H1 (cell line): ENCODE results near the gene KANSL1. TPM values are rescaled to one million over a fixed set of nuclear protein-coding genes. Genes with fewer than 3 reads are reported as not detected.

Experiments used
- CTCF ChIA-PET: fragments of 300-600 bp; sonication (Branson Sonifier 250); formaldehyde crosslinking; loops from one replicate; lab custom pipeline; 2021; ENCODE audit not compliant: partially characterized antibody; lab: Charles Lee
- POLR2A ChIA-PET: fragments of 300-600 bp; sonication (Branson Sonifier 250); formaldehyde crosslinking; loops from one replicate; lab custom pipeline; 2021; ENCODE audit warnings: inconsistent platforms; ENCODE audit not compliant: partially characterized antibody; lab: Charles Lee
- DNase-seq, 2 experiments: peaks; one replicate each; pipeline versions ENCODE4 v3.0.0 to v3.0.0-alpha.2; 2010 to 2022; ENCODE audit warnings: low spot score in 2 of 2, low read depth in 1 of 2, mixed read lengths in 1 of 2
- FAIRE-seq: peaks from 2 replicates; lab custom pipeline; 2011; peaks lifted over from hg19 to GRCh38; lab: Jason Lieb, UNC
- H2AFZ ChIP-seq: 2 replicates; pipeline ENCODE4 v1.8.1; 2012; ENCODE audit warnings: low read length, inconsistent platforms
- H2AK5ac ChIP-seq: 2 replicates; pipeline ENCODE4 v1.6.1; 2013; ENCODE audit warnings: low read depth, low read length
- H2BK120ac ChIP-seq: replicated peaks from 2 replicates; pipeline ENCODE3; 2013; ENCODE audit warnings: low read depth, low read length, inconsistent platforms
- H2BK12ac ChIP-seq: 2 replicates; pipeline ENCODE4 v1.6.1; 2013; ENCODE audit warnings: low read depth, low read length
- H2BK15ac ChIP-seq: 2 replicates; pipeline ENCODE4 v1.6.1; 2013; ENCODE audit warnings: low read length
- H2BK20ac ChIP-seq: 2 replicates; pipeline ENCODE4 v1.6.1; 2013; ENCODE audit warnings: low read length
- H2BK5ac ChIP-seq: 2 replicates; pipeline ENCODE4 v1.6.1; 2013; ENCODE audit warnings: low read depth, low read length
- H3K14ac ChIP-seq: 2 replicates; pipeline ENCODE4 v1.6.1; 2013; ENCODE audit warnings: inconsistent platforms; ENCODE audit not compliant: insufficient read length
- H3K18ac ChIP-seq: 2 replicates; pipeline ENCODE4 v1.6.1; 2013; ENCODE audit warnings: low read length; ENCODE audit errors: extremely low read depth
- H3K23ac ChIP-seq: 2 replicates; pipeline ENCODE4 v1.6.1; 2013; ENCODE audit warnings: inconsistent platforms; ENCODE audit not compliant: insufficient read length
- H3K23me2 ChIP-seq: 2 replicates; pipeline ENCODE4 v1.6.1; 2013; ENCODE audit warnings: low read depth, low read length
- H3K27ac ChIP-seq: 2 replicates; pipeline ENCODE4 v1.6.1; 2011; ENCODE audit warnings: low read depth, low read length, inconsistent platforms
- H3K27me3 ChIP-seq, 4 experiments: replicated peaks in 1 of 4; 1 replicate in 1 of 4; 2 replicates in 3 of 4; pipeline versions ENCODE4 v1.6.1 to v1.8.1; 2011 to 2013; ENCODE audit warnings: low read length in 3 of 4, mild to moderate bottlenecking in 3 of 4, inconsistent platforms in 2 of 4, mixed read lengths in 2 of 4, moderate library complexity in 1 of 4; ENCODE audit not compliant: control insufficient read depth in 3 of 4, insufficient read depth in 3 of 4; ENCODE audit errors: extremely low read depth in 1 of 4
- H3K36me3 ChIP-seq, 4 experiments: 2 replicates each; pipeline versions ENCODE4 v1.6.1 to v1.8.1; 2011 to 2013; ENCODE audit warnings: mild to moderate bottlenecking in 4 of 4, low read length in 3 of 4, moderate library complexity in 2 of 4, control low read depth in 1 of 4, inconsistent platforms in 1 of 4; ENCODE audit not compliant: insufficient read depth in 4 of 4, control insufficient read depth in 2 of 4
- H3K4ac ChIP-seq: replicated peaks from 2 replicates; pipeline ENCODE3; 2013; ENCODE audit warnings: low read length, low read depth, mixed read lengths, inconsistent platforms; ENCODE audit not compliant: insufficient read length
- H3K4me1 ChIP-seq, 4 experiments: replicated peaks in 1 of 4; 1 replicate in 1 of 4; 2 replicates in 3 of 4; pipeline versions ENCODE4 v1.6.1 to v1.8.1; 2011 to 2013; ENCODE audit warnings: low read length in 3 of 4, inconsistent platforms in 2 of 4, mixed read lengths in 1 of 4; ENCODE audit not compliant: insufficient read depth in 4 of 4, control insufficient read depth in 3 of 4
- H3K4me2 ChIP-seq, 2 experiments: 2 replicates each; pipeline versions ENCODE4 v1.6.1 to v1.8.1; 2011 to 2013; ENCODE audit warnings: low read depth in 2 of 2, low read length in 2 of 2, control low read depth in 1 of 2, inconsistent platforms in 1 of 2, mild to moderate bottlenecking in 1 of 2; ENCODE audit not compliant: insufficient read depth in 1 of 2
- H3K4me3 ChIP-seq, 4 experiments: fragments of 200-600, 300-600 bp in 1 of 4; sonication (generic), shearing (Covaris generic), sonication (Bioruptor Twin) in 1 of 4; 2 replicates each; pipeline versions ENCODE4 v1.5.1 to v1.8.1; 2011 to 2016; ENCODE audit warnings: low read length in 4 of 4, low read depth in 3 of 4, control low read depth in 2 of 4, inconsistent platforms in 2 of 4, mild to moderate bottlenecking in 2 of 4, mixed read lengths in 1 of 4, moderate library complexity in 1 of 4; ENCODE audit not compliant: insufficient read depth in 2 of 4; ENCODE audit errors: extremely low read depth in 1 of 4
- H3K56ac ChIP-seq: replicated peaks from 2 replicates; pipeline ENCODE3; 2013; ENCODE audit warnings: low read depth, mild to moderate bottlenecking, mixed read lengths, low read length, inconsistent platforms; ENCODE audit not compliant: insufficient read length
- H3K79me1 ChIP-seq: 2 replicates; pipeline ENCODE4 v1.6.1; 2013; ENCODE audit warnings: low read depth, low read length, control low read depth
- H3K79me2 ChIP-seq, 2 experiments: 2 replicates each; pipeline versions ENCODE4 v1.6.1 to v1.8.1; 2012 to 2013; ENCODE audit warnings: low read length in 2 of 2, mild to moderate bottlenecking in 2 of 2, inconsistent platforms in 1 of 2; ENCODE audit not compliant: insufficient read depth in 2 of 2, control insufficient read depth in 1 of 2
- H3K9ac ChIP-seq, 4 experiments: replicated peaks in 1 of 4; 1 replicate in 1 of 4; 2 replicates in 3 of 4; pipeline versions ENCODE4 v1.6.1 to v1.8.1; 2011 to 2013; ENCODE audit warnings: low read depth in 3 of 4, low read length in 3 of 4, control low read depth in 2 of 4, mild to moderate bottlenecking in 2 of 4, moderate library complexity in 2 of 4, inconsistent platforms in 1 of 4; ENCODE audit errors: extremely low read depth in 1 of 4
- H3K9me3 ChIP-seq, 2 experiments: 2 replicates each; pipeline versions ENCODE4 v1.6.1 to v1.8.1; 2012 to 2013; ENCODE audit warnings: mild to moderate bottlenecking in 2 of 2, moderate library complexity in 2 of 2, control low read depth in 1 of 2, inconsistent platforms in 1 of 2, low read depth in 1 of 2, low read length in 1 of 2, mixed read lengths in 1 of 2; ENCODE audit not compliant: insufficient read depth in 2 of 2
- H4K20me1 ChIP-seq, 2 experiments: replicated peaks in 1 of 2; 2 replicates each; pipeline versions ENCODE3 to v1.8.1; 2011 to 2013; ENCODE audit warnings: inconsistent platforms in 2 of 2, low read length in 2 of 2, mild to moderate bottlenecking in 1 of 2; ENCODE audit not compliant: insufficient read depth in 2 of 2, control insufficient read depth in 1 of 2
- H4K5ac ChIP-seq: 2 replicates; pipeline ENCODE4 v1.6.1; 2013; ENCODE audit warnings: low read length, low read depth, mixed read lengths, inconsistent platforms; ENCODE audit not compliant: insufficient read length
- H4K8ac ChIP-seq: 2 replicates; pipeline ENCODE4 v1.8.0; 2013; ENCODE audit warnings: mild to moderate bottlenecking, moderate library complexity, low read length, inconsistent platforms; ENCODE audit not compliant: insufficient read depth; ENCODE audit errors: extremely low read depth
- H4K91ac ChIP-seq: replicated peaks from 2 replicates; pipeline ENCODE3; 2013; ENCODE audit warnings: low read length, mixed read lengths, inconsistent platforms; ENCODE audit not compliant: insufficient read length
- ASH2L ChIP-seq: fragments of 200-600, 300-600 bp; sonication (generic); IDR thresholded peaks from one replicate; pipeline ENCODE4 v1.7.1; 2017; ENCODE audit warnings: low read length
- BCL11A ChIP-seq, 2 experiments: IDR thresholded peaks; one replicate each; pipeline ENCODE4 v1.6.1; 2011; ENCODE audit warnings: low read depth in 2 of 2, low read length in 2 of 2, mild to moderate bottlenecking in 2 of 2
- CBX5 ChIP-seq: fragments of 300-800, 300-1000 bp; sonication (generic); IDR thresholded peaks from 2 replicates; pipeline ENCODE4 v1.7.1; 2016; ENCODE audit warnings: antibody characterized with exemption, low read length, low read depth
- EGR1 ChIP-seq: IDR thresholded peaks from 2 replicates; pipeline ENCODE4 v1.6.1; 2011; ENCODE audit warnings: low read depth, low read length, borderline replicate concordance
- EZH2 ChIP-seq: fragments of 200-600 bp; sonication (generic); IDR thresholded peaks from 2 replicates; pipeline ENCODE4 v1.7.1; 2012; ENCODE audit warnings: low read depth, mild to moderate bottlenecking, moderate library complexity, low read length, inconsistent platforms; ENCODE audit not compliant: severe bottlenecking
- HDAC2 ChIP-seq, 2 experiments: fragments of 300-600 bp in 1 of 2; sonication (generic) in 1 of 2; IDR thresholded peaks; 2 replicates each; pipeline ENCODE4 v1.6.1; 2011 to 2012; ENCODE audit warnings: low read depth in 2 of 2, low read length in 2 of 2, mild to moderate bottlenecking in 2 of 2, moderate library complexity in 2 of 2, borderline replicate concordance in 1 of 2, inconsistent platforms in 1 of 2
- KDM5A ChIP-seq: fragments of 200-600 bp; IDR thresholded peaks from 2 replicates; pipeline ENCODE4 v1.7.1; 2012; ENCODE audit warnings: mild to moderate bottlenecking, low read length, inconsistent platforms, mixed read lengths
- NANOG ChIP-seq: IDR thresholded peaks from 2 replicates; pipeline ENCODE4 v1.6.1; 2011; ENCODE audit warnings: low read length, low read depth, mild to moderate bottlenecking, inconsistent platforms; ENCODE audit not compliant: insufficient read depth, poor library complexity, severe bottlenecking
- POLR2A ChIP-seq, 2 experiments: IDR thresholded peaks; 1 replicate in 1 of 2; 2 replicates in 1 of 2; pipeline ENCODE4 v1.6.1; 2011; ENCODE audit warnings: low read depth in 2 of 2, low read length in 2 of 2, mild to moderate bottlenecking in 2 of 2; ENCODE audit errors: control extremely low read depth in 1 of 2
- RFX5 ChIP-seq: IDR thresholded peaks from 2 replicates; pipeline ENCODE4 v1.6.1; 2011; ENCODE audit warnings: low read depth, low read length, improper control_type of control experiment, borderline replicate concordance
- WGBS, 2 experiments: shearing (Covaris generic) in 1 of 2; methylation state at CpG; one replicate each; pipeline versions ENCODE4 v1.1.6 to v1.1.7; 2013 to 2015; ENCODE audit warnings: low lambda C conversion rate in 2 of 2, mixed read lengths in 2 of 2, inconsistent platforms in 1 of 2, low coverage in 1 of 2, missing lambda C conversion rate in 1 of 2; ENCODE audit not compliant: insufficient replicate concordance in 2 of 2, insufficient coverage in 1 of 2, insufficient read length in 1 of 2; ENCODE audit errors: extremely low coverage in 1 of 2, missing lambda C conversion rate in 1 of 2; 5-methylcytosine and 5-hydroxymethylcytosine counted together
- polyA plus RNA-seq, 7 experiments: library from polyadenylated mRNA; depleted of rRNA in 3 of 7; stranded (reverse) in 5 of 7; unstranded in 2 of 7; fragments of >200 nt in 5 of 7; fragments of 200-250 nt in 2 of 7; gene quantifications; 1 replicate in 5 of 7; 2 replicates in 1 of 7; 4 replicates in 1 of 7; pipeline versions ENCODE4 v1.2.1 to v1.2.3, GENCODE V29; 2011 to 2013; ENCODE audit warnings: missing spikeins in 2 of 7, mixed read lengths in 2 of 7
- total RNA-seq: library from RNA; stranded (reverse); fragmentation: NEBNext Ultra II Directional; extraction: Animal tissue kit (Norgen Biotek cat#: 25700); gene quantifications from 2 replicates; pipeline ENCODE4 v1.2.1, GENCODE V29; 2021

Gene KANSL1
- total and polyA plus RNA-seq, 2 of the 8 experiments (the other 6 are each of a cell fraction or from before 2014, with no cell fraction given): 34.0 to 128 TPM

DNA sequence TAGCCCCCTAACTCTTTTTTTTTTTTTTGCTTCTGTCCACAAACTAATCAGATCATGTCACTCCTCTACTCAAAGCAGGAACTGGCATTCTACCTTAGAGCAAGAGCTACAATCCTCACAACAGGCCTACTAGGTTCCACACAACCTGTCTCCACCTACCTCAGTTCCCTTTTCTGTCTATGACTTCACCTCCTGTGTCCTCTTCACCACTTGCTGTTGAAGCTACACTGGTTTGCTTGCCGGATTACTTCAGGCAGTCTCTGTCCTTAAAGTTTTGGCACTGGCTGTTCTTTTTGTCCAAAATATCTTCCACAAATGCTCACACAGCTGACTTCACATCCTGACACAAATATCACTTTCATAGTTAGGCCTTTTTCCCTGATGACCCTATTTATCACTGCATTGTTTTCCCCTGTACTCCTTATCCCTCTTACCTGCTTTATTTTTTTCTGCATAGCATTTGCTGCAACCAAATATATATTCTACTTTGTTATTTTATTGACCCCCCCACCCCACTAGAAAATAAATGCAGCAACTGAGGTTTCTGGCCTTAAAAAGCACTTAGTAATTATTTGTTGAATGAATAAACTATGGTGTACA is 72.0 kb downstream of the KANSL1 start:
- Histone ChIP-seq H3K14ac (no peak overlapping the region), H2BK5ac (no peak overlapping the region; the same call in 1 of the 2 replicates), H4K8ac (no peak overlapping the region), H3K4me2 (no peak overlapping the region), H4K5ac (no peak overlapping the region), H2BK12ac (no peak overlapping the region), H3K27ac (0 out of 2 replicates have a peak overlapping the region, but pooled peaks have one; percentile 16), H2BK120ac (no peak overlapping the region), H3K18ac (no peak overlapping the region), H3K4ac (no peak overlapping the region), H4K91ac (no peak overlapping the region), H3K79me1 (peaks cover 7% of the 10 kb centered on the region), H3K27me3 (no peaks in the 10 kb centered on the region), H2AFZ (no peak overlapping the region), H3K36me3 (no peaks in the 10 kb centered on the region), H2BK15ac (no peak overlapping the region), H3K23me2 (no peaks in the 10 kb centered on the region; the same call in 1 of the 2 replicates), H3K4me1 (peaks cover 7 to 21% (median 16%) of the 10 kb centered on the region in 4 experiments; a peak in 6 of 7 replicates), H3K9me3 (no peaks in the 10 kb centered on the region), H3K9ac (no peak overlapping the region), H2AK5ac (no peak overlapping the region), H3K4me3 (no peak overlapping the region), H3K23ac (no peak overlapping the region), H3K79me2 (peaks cover 68 to 99% of the 10 kb centered on the region in 2 experiments), H4K20me1 (peaks cover 38 to 65% of the 10 kb centered on the region in 2 experiments), H3K56ac (no peak overlapping the region), H2BK20ac (no peak overlapping the region)
- no peak for TF ChIP-seq ASH2L
- no peak for TF ChIP-seq KDM5A
- no peak for TF ChIP-seq RFX5
- TF ChIP-seq POLR2A (IDR thresholded peaks at IDR 0.05; ENCODE audit: control extremely low read depth in 1 of 2, low read depth in 2 of 2, low read length in 2 of 2): no peak
- TF ChIP-seq HDAC2 (IDR thresholded peaks at IDR 0.05; ENCODE audit: borderline replicate concordance in 1 of 2, low read depth in 2 of 2, low read length in 2 of 2): no peak
- no peak for TF ChIP-seq BCL11A (IDR thresholded peaks at IDR 0.05; ENCODE audit: low read depth in 2 of 2, low read length in 2 of 2)
- no peak for TF ChIP-seq EZH2
- TF ChIP-seq CBX5: no peak
- no peak for TF ChIP-seq NANOG
- no peak for TF ChIP-seq EGR1
- FAIRE-seq (no peak), DNase-seq (no peak)
- ChIA-PET POLR2A (interaction anchor here (1.2 to 1.3 kb wide), 2 partner anchors 9 to 12 kb away, joined by 4 to 10 read pairs; no protein-coding TSS in a partner anchor), CTCF (interaction anchor here (0.6 to 1.9 kb wide), 4 partner anchors 10 to 37 kb away, joined by 3 to 4 read pairs (median 4); no protein-coding TSS in a partner anchor)
- WGBS, 2 experiments: 88% methylated on average over 1 of the region's 1 CpG; no CpG with 5 or more reads in 1 of the 2 experiments
